Measurements from ENCODE around the gene NF2. TPM values are rescaled to one million over a fixed set of nuclear protein-coding genes. Genes with fewer than 3 reads are reported as not detected.

The NF2 gene
- total RNA-seq (2014; rRNA removed; shearing (Covaris generic)) = 109 and 111 TPM in 2 replicates
- polyA plus RNA-seq (2016; fragmentation: Nextera tagmentation; extraction: Ambion mirVana) = 62.9 and 71.8 TPM in 2 replicates

DNA sequence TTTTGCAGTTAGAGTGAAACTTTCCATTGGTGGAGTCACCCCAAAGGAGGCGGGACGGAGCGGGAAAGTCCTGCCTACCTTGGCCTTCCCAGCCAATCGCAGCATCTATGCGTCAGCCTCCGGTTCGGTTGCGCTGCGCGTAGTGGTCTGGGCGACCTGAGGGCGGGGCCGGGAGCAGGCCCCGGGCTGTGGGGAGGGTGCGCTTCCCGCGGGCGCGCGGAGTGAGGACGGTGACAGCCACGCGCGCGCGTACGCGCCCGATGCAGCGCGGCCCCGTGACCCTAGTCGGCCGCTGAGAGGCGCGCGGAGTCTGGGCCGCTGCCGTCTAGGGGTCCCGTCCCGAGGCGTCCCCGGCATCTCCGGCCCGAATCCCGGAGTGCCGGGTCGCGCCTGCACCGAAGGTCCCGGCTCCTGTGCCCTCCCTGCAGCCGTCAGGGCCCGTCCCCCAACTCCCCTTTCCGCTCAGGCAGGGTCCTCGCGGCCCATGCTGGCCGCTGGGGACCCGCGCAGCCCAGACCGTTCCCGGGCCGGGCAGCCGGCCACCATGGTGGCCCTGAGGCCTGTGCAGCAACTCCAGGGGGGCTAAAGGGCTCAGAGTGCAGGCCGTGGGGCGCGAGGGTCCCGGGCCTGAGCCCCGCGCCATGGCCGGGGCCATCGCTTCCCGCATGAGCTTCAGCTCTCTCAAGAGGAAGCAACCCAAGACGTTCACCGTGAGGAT, at the start of gene NF2:
TSS of gene NF2 (plus strand) at position 276 of the 718 bp plus-strand sequence. CDS start at position 642, 366 bp downstream.
- peaks cover 50% of the 10 kb centered on the region for H3K79me2 ChIP-seq (ENCODE audit: insufficient read depth)
- 1 to 2% methylated on average over 62 to 66 of the region's 74 CpGs for WGBS, 2 experiments (ENCODE audit: low coverage in 1 of 2, low lambda C conversion rate in 2 of 2, missing lambda C conversion rate in 2 of 2)

DNA sequence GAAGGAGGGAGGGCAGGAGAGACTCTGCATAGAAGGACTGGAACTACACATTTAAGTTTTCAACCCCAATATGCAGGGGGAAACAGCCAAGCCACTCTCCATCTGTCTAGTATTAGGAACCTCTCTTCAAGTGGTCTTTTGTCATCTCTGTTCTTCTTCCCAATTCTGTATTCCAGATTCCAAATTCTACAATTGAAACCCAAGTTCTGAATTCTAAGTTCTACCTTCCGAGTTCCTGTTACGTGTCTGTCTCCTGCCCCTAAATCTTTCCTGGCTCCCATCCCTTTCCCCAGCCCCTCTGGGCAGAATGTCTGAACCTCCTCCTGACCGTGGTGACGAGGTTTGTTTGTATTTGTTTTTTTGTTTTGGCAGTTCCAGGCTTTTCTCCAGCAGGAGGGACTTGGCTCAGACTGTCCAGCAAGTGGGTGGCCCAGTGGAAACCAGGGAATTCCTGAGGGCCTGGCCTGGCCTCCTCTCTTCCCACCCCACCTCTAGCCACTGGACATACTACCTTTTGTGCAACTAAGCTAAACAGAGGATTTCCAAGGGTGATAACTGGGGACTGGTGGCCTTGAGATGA, 48.3 kb upstream of the NF2 start:
- Histone ChIP-seq H3K9me2 (ENCODE audit: insufficient read depth) (no peaks in the 10 kb centered on the region), H3K4me3 (no peak overlapping the region), H3K36me3 (ENCODE audit: low read depth) (0 out of 2 replicates have a peak, but pooled peaks cover 4% of the 10 kb centered on the region), H3K9ac (peak overlapping the region; percentile 18; the same call in 1 of the 2 replicates), H3K27me3 (replicated peaks; ENCODE audit: insufficient read depth) (no peaks in the 10 kb centered on the region), H4K20me1 (ENCODE audit: insufficient read depth) (no peaks in the 10 kb centered on the region), H3K27ac (peak overlapping the region; percentile 80), H3K9me3 (ENCODE audit: low read depth) (no peaks in the 10 kb centered on the region), H3F3A (ENCODE audit: insufficient read depth) (peaks cover 24% of the 10 kb centered on the region), H3K79me2 (ENCODE audit: insufficient read depth) (peaks cover 33% of the 10 kb centered on the region), H3K4me2 (ENCODE audit: unreplicated experiment) (no peak overlapping the region), H2AFZ (no peak overlapping the region), H3K4me1 (ENCODE audit: insufficient read depth) (peaks cover 9% of the 10 kb centered on the region)
- no peak for TF ChIP-seq EZH2 (IDR thresholded peaks at IDR 0.05; ENCODE audit: insufficient read depth, poor library complexity, severe bottlenecking)
- TF ChIP-seq EZH2phosphoT487 (IDR thresholded peaks at IDR 0.05; ENCODE audit: insufficient read depth, low read depth) = no peak
- in situ Hi-C loops (cut with MboI) = no loop called here
- DNase-seq = peak; percentile 33
- WGBS, 2 experiments (ENCODE audit: low coverage in 1 of 2, low lambda C conversion rate in 2 of 2, missing lambda C conversion rate in 2 of 2) = 39 to 55% methylated on average over 4 of the region's 4 CpGs

More for the DNA sequence above, at the start of gene NF2:
- peak; percentile 100 for DNase-seq
- Histone ChIP-seq H3K4me2 (ENCODE audit: unreplicated experiment) (peak within 1 kb of the TSS; percentile 92), H3F3A (ENCODE audit: insufficient read depth) (peaks cover 11% of the 10 kb centered on the region), H3K4me3 (peak within 1 kb of the TSS; percentile 81), H3K4me1 (ENCODE audit: insufficient read depth) (peaks cover 20% of the 10 kb centered on the region), H3K9ac (peak within 1 kb of the TSS; percentile 88), H2AFZ (peak within 1 kb of the TSS; percentile 80), H3K9me2 (ENCODE audit: insufficient read depth) (no peaks in the 10 kb centered on the region), H4K20me1 (ENCODE audit: insufficient read depth) (no peaks in the 10 kb centered on the region), H3K27ac (peak within 1 kb of the TSS; percentile 73), H3K9me3 (ENCODE audit: low read depth) (no peaks in the 10 kb centered on the region), H3K36me3 (ENCODE audit: low read depth) (no peaks in the 10 kb centered on the region; the same call in 1 of the 2 replicates), H3K27me3 (replicated peaks; ENCODE audit: insufficient read depth) (no peaks in the 10 kb centered on the region)
- in situ Hi-C loops (cut with MboI) = no loop called here
- TF ChIP-seq EZH2 (IDR thresholded peaks at IDR 0.05; ENCODE audit: insufficient read depth, poor library complexity, severe bottlenecking) (no peak), EZH2phosphoT487 (IDR thresholded peaks at IDR 0.05; ENCODE audit: insufficient read depth, low read depth) (no peak)

DNA sequence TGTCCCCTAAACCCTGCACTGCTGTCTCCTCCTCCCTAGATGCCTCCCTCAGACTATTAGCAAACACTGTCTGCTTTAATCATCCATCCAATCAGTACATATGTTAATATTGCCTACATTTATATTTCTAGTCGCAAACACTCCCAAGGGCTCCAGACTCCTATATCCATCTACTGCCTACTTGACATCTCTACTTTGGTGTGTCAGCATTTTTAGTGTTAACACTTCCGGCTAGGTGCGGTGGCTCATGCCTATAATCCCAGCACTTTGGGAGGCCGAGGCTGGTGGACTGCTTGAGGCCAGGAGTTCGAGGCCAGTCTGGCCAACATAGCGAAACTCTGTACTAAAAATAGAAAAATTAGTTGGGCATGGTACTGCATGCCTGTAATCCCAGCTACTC, 44.4 kb upstream of the NF2 start:
- DNase-seq = no peak
- Histone ChIP-seq H3K27me3 (replicated peaks; ENCODE audit: insufficient read depth) (no peaks in the 10 kb centered on the region), H3K79me2 (ENCODE audit: insufficient read depth) (no peaks in the 10 kb centered on the region), H3F3A (ENCODE audit: insufficient read depth) (peaks cover 20% of the 10 kb centered on the region), H3K4me2 (ENCODE audit: unreplicated experiment) (no peak overlapping the region), H3K36me3 (ENCODE audit: low read depth) (0 out of 2 replicates have a peak, but pooled peaks cover 9% of the 10 kb centered on the region), H3K9ac (no peak overlapping the region), H3K27ac (no peak overlapping the region), H3K9me3 (ENCODE audit: low read depth) (no peaks in the 10 kb centered on the region), H3K4me1 (ENCODE audit: insufficient read depth) (peaks cover 7% of the 10 kb centered on the region), H4K20me1 (ENCODE audit: insufficient read depth) (no peaks in the 10 kb centered on the region), H2AFZ (no peak overlapping the region), H3K9me2 (ENCODE audit: insufficient read depth) (no peaks in the 10 kb centered on the region), H3K4me3 (no peak overlapping the region)
- 88 to 94% methylated on average over 6 of the region's 6 CpGs for WGBS, 2 experiments (ENCODE audit: low coverage in 1 of 2, low lambda C conversion rate in 2 of 2, missing lambda C conversion rate in 2 of 2)
- no peak for TF ChIP-seq EZH2phosphoT487 (IDR thresholded peaks at IDR 0.05; ENCODE audit: insufficient read depth, low read depth)
- no peak for TF ChIP-seq EZH2 (IDR thresholded peaks at IDR 0.05; ENCODE audit: insufficient read depth, poor library complexity, severe bottlenecking)
- in situ Hi-C loops (cut with MboI) = no loop called here

DNA sequence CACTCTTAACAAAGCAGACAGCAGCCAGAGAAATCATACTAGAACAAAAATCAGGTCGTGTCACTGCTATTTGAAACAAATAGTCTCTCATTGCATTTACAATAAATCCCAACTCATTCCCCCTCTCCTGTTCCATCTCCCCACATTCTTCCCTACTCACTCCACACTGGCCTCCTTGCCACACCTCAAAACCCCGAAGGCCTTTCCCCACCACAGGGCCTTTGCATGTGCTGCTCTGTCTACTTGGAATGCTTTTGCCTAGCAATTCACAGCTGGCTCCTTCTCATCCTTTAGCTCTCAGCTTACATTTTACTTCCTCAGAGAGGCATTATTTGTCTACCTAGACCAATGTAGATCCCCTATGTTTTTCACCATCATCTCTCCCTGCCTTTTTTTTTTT, 43.6 kb upstream of the NF2 start:
- in situ Hi-C loops (cut with MboI) = no loop called here
- Histone ChIP-seq H4K20me1 (ENCODE audit: insufficient read depth) (no peaks in the 10 kb centered on the region), H3K4me3 (no peak overlapping the region), H3K36me3 (ENCODE audit: low read depth) (0 out of 2 replicates have a peak, but pooled peaks cover 9% of the 10 kb centered on the region), H2AFZ (no peak overlapping the region), H3K4me2 (ENCODE audit: unreplicated experiment) (no peak overlapping the region), H3K27ac (no peak overlapping the region), H3K9ac (no peak overlapping the region), H3F3A (ENCODE audit: insufficient read depth) (peaks cover 11% of the 10 kb centered on the region), H3K9me2 (ENCODE audit: insufficient read depth) (no peaks in the 10 kb centered on the region), H3K79me2 (ENCODE audit: insufficient read depth) (no peaks in the 10 kb centered on the region), H3K9me3 (ENCODE audit: low read depth) (no peaks in the 10 kb centered on the region), H3K27me3 (replicated peaks; ENCODE audit: insufficient read depth) (no peaks in the 10 kb centered on the region), H3K4me1 (ENCODE audit: insufficient read depth) (no peaks in the 10 kb centered on the region)
- 90 to 97% methylated on average over 2 of the region's 2 CpGs for WGBS, 2 experiments (ENCODE audit: low coverage in 1 of 2, low lambda C conversion rate in 2 of 2, missing lambda C conversion rate in 2 of 2)
- TF ChIP-seq EZH2phosphoT487 (IDR thresholded peaks at IDR 0.05; ENCODE audit: insufficient read depth, low read depth) = no peak
- no peak for TF ChIP-seq EZH2 (IDR thresholded peaks at IDR 0.05; ENCODE audit: insufficient read depth, poor library complexity, severe bottlenecking)
- DNase-seq = no peak
